ENCODE results near the gene DHX16.
A peak's percentile ranks its signal among the peaks of the same experiment; 100 is the strongest.
"Not testable (repeated sequence)": the region's sequence is repeated elsewhere in the genome, so short reads cannot be mapped to it uniquely, and the experiment has no call there.

Gene DHX16

GRCh38 chr6:30672445-30673253, at the start of gene DHX16:
TSS of gene DHX16 (minus strand) at chr6:30673006. CDS start at chr6:30672841, 165 bp downstream.
- in situ Hi-C loops (cut with HindIII; ENCODE audit: low pct_ligation_motif_present, low pct_unique_long_range_greater_than_20kb, low sequenced_read_pairs), result no loop called here
- peak; percentile 95 for DNase-seq

GRCh38 chr6:30722025-30722279, 49.1 kb upstream of the DHX16 start:
- DNase-seq; in situ Hi-C loops (cut with HindIII; ENCODE audit: low pct_ligation_motif_present, low pct_unique_long_range_greater_than_20kb, low sequenced_read_pairs): not testable (repeated sequence)

GRCh38 chr6:30721198-30722024, 48.6 kb upstream of the DHX16 start:
- DNase-seq, result peak; percentile 86
- in situ Hi-C loops (cut with HindIII; ENCODE audit: low pct_ligation_motif_present, low pct_unique_long_range_greater_than_20kb, low sequenced_read_pairs), result no loop called here

- in situ Hi-C loops (cut with HindIII; ENCODE audit: low pct_ligation_motif_present, low pct_unique_long_range_greater_than_20kb, low sequenced_read_pairs), result no loop called here
- peak; percentile 58 for DNase-seq
Observed at GRCh38 chr6:30720738-30721197, 48.0 kb upstream of the DHX16 start.

GRCh38 chr6:30719791-30720737, 47.3 kb upstream of the DHX16 start, which contains the start of gene TUBB:
TSS of gene TUBB (plus strand) at chr6:30720352. CDS start at chr6:30720507, 155 bp downstream.
- in situ Hi-C loops (cut with HindIII; ENCODE audit: low pct_ligation_motif_present, low pct_unique_long_range_greater_than_20kb, low sequenced_read_pairs), result no loop called here
- peak; percentile 95 for DNase-seq

- DNase-seq, result peak; percentile 25
- in situ Hi-C loops (cut with HindIII; ENCODE audit: low pct_ligation_motif_present, low pct_unique_long_range_greater_than_20kb, low sequenced_read_pairs), result no loop called here
Observed at GRCh38 chr6:30719356-30719755, 46.5 kb upstream of the DHX16 start.

GRCh38 chr6:30717845-30718720, 45.3 kb upstream of the DHX16 start:
- DNase-seq; in situ Hi-C loops (cut with HindIII; ENCODE audit: low pct_ligation_motif_present, low pct_unique_long_range_greater_than_20kb, low sequenced_read_pairs): not testable (repeated sequence)

GRCh38 chr6:30717129-30717844, 44.5 kb upstream of the DHX16 start, which contains the start of gene MDC1:
TSS of gene MDC1 (minus strand) at chr6:30717281. CDS start at chr6:30715175, 2,106 bp downstream.
- peak; percentile 98 for DNase-seq
- in situ Hi-C loops (cut with HindIII; ENCODE audit: low pct_ligation_motif_present, low pct_unique_long_range_greater_than_20kb, low sequenced_read_pairs), result no loop called here

- in situ Hi-C loops (cut with HindIII; ENCODE audit: low pct_ligation_motif_present, low pct_unique_long_range_greater_than_20kb, low sequenced_read_pairs), result no loop called here
- DNase-seq, result no peak
Observed at GRCh38 chr6:30716879-30717128, 44.0 kb upstream of the DHX16 start.

- in situ Hi-C loops (cut with HindIII; ENCODE audit: low pct_ligation_motif_present, low pct_unique_long_range_greater_than_20kb, low sequenced_read_pairs), result no loop called here
- no peak for DNase-seq
Observed at GRCh38 chr6:30714263-30714662, 41.5 kb upstream of the DHX16 start.

GRCh38 chr6:30712441-30712945, 39.7 kb upstream of the DHX16 start:
- DNase-seq, result no peak
- in situ Hi-C loops (cut with HindIII; ENCODE audit: low pct_ligation_motif_present, low pct_unique_long_range_greater_than_20kb, low sequenced_read_pairs), result no loop called here

GRCh38 chr6:30711758-30712380, 39.1 kb upstream of the DHX16 start:
- in situ Hi-C loops (cut with HindIII; ENCODE audit: low pct_ligation_motif_present, low pct_unique_long_range_greater_than_20kb, low sequenced_read_pairs), result no loop called here
- DNase-seq, result no peak

- peak; percentile 52 for DNase-seq
- in situ Hi-C loops (cut with HindIII; ENCODE audit: low pct_ligation_motif_present, low pct_unique_long_range_greater_than_20kb, low sequenced_read_pairs), result no loop called here
Observed at GRCh38 chr6:30709101-30709868, 36.5 kb upstream of the DHX16 start.

GRCh38 chr6:30707281-30707850, 34.6 kb upstream of the DHX16 start:
- in situ Hi-C loops (cut with HindIII; ENCODE audit: low pct_ligation_motif_present, low pct_unique_long_range_greater_than_20kb, low sequenced_read_pairs), result no loop called here
- DNase-seq, result no peak

- in situ Hi-C loops (cut with HindIII; ENCODE audit: low pct_ligation_motif_present, low pct_unique_long_range_greater_than_20kb, low sequenced_read_pairs), result no loop called here
Observed at GRCh38 chr6:30705620-30706019, 32.8 kb upstream of the DHX16 start.

GRCh38 chr6:30703821-30704220, 31.0 kb upstream of the DHX16 start:
- no peak for DNase-seq
- in situ Hi-C loops (cut with HindIII; ENCODE audit: low pct_ligation_motif_present, low pct_unique_long_range_greater_than_20kb, low sequenced_read_pairs), result no loop called here

More at GRCh38 chr6:30705620-30706019, 32.8 kb upstream of the DHX16 start:
- no peak for DNase-seq

Data from ACHN (cell line).